Measurements from ENCODE around the gene CDX1. TPM values are rescaled to one million over a fixed set of nuclear protein-coding genes. Genes with fewer than 3 reads are reported as not detected.
A peak's percentile ranks its signal among the peaks of the same experiment; 100 is the strongest.

The CDX1 gene
- total RNA-seq, 1 donor from 2014 or later: not detected

DNA sequence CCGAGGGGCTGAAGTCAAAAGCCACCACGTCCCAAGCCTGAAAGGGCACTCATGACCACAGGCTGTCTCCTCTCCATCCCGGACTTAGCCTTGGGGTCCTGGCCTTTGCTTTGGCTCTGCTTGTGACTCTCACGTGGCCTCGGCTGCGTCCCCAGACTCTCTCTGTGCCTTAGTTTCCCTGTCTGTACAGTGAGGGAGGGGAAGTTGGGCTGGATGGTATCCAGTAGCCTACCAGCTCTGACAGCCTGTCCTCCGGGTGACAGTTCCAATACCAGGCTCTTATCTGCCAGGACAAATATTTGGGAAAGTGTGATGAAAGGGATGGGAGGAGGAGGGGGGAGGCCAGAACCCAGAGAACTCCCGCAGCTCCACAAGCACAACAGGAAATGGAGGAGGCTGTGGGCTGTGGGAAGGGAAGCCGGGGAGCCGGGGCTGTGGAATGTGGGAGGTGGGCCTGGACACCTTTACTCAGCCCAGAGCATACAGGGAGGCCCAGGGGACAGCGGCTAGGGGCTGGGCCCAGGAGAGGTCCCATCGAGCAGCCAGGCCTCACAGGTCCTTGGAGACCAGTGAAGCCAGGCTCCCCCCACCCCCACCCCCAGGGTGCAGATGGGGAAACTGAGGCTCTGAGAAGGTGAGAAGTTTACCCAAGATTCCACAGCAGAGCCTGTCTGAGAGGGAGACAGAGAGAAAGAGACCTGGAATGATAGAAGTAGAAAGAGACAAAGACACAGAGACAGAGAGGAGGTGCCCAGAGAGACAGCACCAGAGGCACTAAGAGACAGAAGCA is 29.2 kb upstream of the CDX1 start:
- H3K27me3 Mint-ChIP-seq (ENCODE audit: insufficient read depth, low read depth): peaks cover 12% of the 10 kb centered on the region
- H3K27ac ChIP-seq: no peak overlapping the region
- peaks cover 55% of the 10 kb centered on the region for H3K4me1 ChIP-seq

DNA sequence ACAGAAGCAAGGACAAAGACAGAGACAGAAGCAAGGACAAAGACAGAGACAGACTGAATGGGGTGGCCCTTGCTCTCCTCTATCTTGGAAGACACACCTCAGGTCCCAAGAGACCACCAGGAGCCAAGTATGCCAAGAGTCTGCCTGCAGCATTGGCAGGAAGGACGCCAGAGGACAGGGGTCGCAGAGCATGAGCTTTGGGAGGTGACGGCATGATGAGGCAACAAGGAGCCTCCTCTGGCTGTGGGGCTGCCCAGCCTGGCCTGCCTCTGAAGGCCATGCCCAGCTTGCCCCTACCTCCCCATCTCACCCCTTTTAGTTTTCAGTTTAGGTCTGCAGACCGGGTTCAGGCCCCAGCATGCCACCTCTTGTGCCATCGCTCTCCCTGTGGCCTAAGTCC is 28.6 kb upstream of the CDX1 start:
- Histone ChIP-seq H3K4me1 (peaks cover 55% of the 10 kb centered on the region), H4K20me1 (ENCODE audit: low read depth) (no peaks in the 10 kb centered on the region), H3K4me2 (peak overlapping the region; percentile 67), H3K9ac (no peak overlapping the region), H3K27ac (no peak overlapping the region), H3K9me3 (ENCODE audit: low read depth) (no peaks in the 10 kb centered on the region), H3K4me3 (no peak overlapping the region), H3K79me2 (ENCODE audit: low read depth) (no peaks in the 10 kb centered on the region), H3F3A (ENCODE audit: low read depth) (peaks cover 7% of the 10 kb centered on the region), H2AFZ (replicated peaks) (no peak overlapping the region), H3K36me3 (no peaks in the 10 kb centered on the region), H3K27me3 (no peaks in the 10 kb centered on the region)
- DNase-seq (ENCODE audit: low spot score): no peak
- TF ChIP-seq EZH2 (IDR thresholded peaks at IDR 0.05) (no peak), EZH2phosphoT487 (IDR thresholded peaks at IDR 0.05) (no peak)
- TF ChIP-seq, protein P1, sequence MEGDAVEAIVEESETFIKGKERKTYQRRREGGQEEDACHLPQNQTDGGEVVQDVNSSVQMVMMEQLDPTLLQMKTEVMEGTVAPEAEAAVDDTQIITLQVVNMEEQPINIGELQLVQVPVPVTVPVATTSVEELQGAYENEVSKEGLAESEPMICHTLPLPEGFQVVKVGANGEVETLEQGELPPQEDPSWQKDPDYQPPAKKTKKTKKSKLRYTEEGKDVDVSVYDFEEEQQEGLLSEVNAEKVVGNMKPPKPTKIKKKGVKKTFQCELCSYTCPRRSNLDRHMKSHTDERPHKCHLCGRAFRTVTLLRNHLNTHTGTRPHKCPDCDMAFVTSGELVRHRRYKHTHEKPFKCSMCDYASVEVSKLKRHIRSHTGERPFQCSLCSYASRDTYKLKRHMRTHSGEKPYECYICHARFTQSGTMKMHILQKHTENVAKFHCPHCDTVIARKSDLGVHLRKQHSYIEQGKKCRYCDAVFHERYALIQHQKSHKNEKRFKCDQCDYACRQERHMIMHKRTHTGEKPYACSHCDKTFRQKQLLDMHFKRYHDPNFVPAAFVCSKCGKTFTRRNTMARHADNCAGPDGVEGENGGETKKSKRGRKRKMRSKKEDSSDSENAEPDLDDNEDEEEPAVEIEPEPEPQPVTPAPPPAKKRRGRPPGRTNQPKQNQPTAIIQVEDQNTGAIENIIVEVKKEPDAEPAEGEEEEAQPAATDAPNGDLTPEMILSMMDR (IDR thresholded peaks at IDR 0.05): no peak
- Mint-ChIP-seq H3K4me1 (peaks cover 71% of the 10 kb centered on the region), H3K27ac (peak overlapping the region; percentile 91), H3K4me3 (peak overlapping the region; percentile 44), H3K36me3 (no peaks in the 10 kb centered on the region), H3K9me3 (no peaks in the 10 kb centered on the region), H3K27me3 (ENCODE audit: insufficient read depth, low read depth) (peaks cover 12% of the 10 kb centered on the region)

More for the DNA sequence above, 29.2 kb upstream of the CDX1 start:
- Histone ChIP-seq H3K79me2 (ENCODE audit: low read depth) (no peaks in the 10 kb centered on the region), H4K20me1 (ENCODE audit: low read depth) (no peaks in the 10 kb centered on the region), H3K4me3 (no peak overlapping the region), H3K4me2 (no peak overlapping the region), H3F3A (ENCODE audit: low read depth) (peaks cover 7% of the 10 kb centered on the region), H3K9me3 (ENCODE audit: low read depth) (no peaks in the 10 kb centered on the region), H3K27me3 (no peaks in the 10 kb centered on the region), H2AFZ (replicated peaks) (no peak overlapping the region), H3K36me3 (no peaks in the 10 kb centered on the region), H3K9ac (no peak overlapping the region)
- TF ChIP-seq, protein P1 (IDR thresholded peaks at IDR 0.05): no peak
- TF ChIP-seq EZH2 (IDR thresholded peaks at IDR 0.05) (no peak), EZH2phosphoT487 (IDR thresholded peaks at IDR 0.05) (no peak)
- Mint-ChIP-seq H3K4me3 (no peak overlapping the region), H3K27ac (peak overlapping the region; percentile 50), H3K9me3 (no peaks in the 10 kb centered on the region), H3K4me1 (peaks cover 67% of the 10 kb centered on the region), H3K36me3 (no peaks in the 10 kb centered on the region)
- no peak for DNase-seq (ENCODE audit: low spot score)

DNA sequence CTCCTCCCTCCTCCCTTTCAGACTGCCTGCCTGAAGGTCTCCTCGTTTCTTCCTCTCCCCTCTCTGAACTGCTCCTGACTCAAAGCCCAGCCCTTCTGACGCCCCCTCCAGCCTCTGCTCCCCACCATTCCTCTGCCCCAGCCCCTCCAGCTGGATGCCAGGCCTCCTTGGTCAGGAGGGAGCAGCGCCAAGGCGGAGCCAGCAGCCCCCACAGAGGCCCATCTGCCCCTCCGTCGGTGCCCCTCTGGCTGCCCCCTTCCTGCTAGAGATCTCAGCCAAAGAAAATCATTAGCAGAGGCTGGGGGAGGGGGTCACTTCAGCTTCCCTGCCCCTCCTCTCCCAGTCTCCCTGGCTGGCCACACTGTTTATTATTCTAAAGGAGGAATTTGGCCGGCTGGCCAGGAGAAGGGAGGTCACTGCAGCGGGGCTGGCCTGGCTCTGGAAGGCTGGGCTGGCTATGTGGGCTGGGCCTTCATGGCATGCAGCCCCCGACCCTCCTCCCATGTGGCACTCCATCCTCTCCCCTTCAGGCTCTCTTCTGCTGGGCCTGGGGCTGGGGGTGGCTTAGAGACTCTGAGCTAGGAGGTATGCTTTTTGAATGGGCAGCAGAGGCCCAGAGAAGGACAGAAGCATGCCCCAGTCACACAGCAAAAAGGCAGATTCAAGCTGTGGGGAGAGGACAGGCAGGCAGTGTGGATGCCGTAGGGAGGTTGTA is 27.9 kb upstream of the CDX1 start:
- peaks cover 55% of the 10 kb centered on the region for H3K4me1 ChIP-seq
- no peak overlapping the region for H3K27ac ChIP-seq
- H3K79me2 ChIP-seq (ENCODE audit: low read depth): no peaks in the 10 kb centered on the region
- peaks cover 7% of the 10 kb centered on the region for H3F3A ChIP-seq (ENCODE audit: low read depth)
- no peak overlapping the region for H3K4me3 ChIP-seq
- peak overlapping the region; percentile 67 for H3K4me2 ChIP-seq
- peaks cover 77% of the 10 kb centered on the region for H3K4me1 Mint-ChIP-seq
- peak overlapping the region; percentile 46 for H3K4me3 Mint-ChIP-seq
- no peak overlapping the region for H2AFZ ChIP-seq (replicated peaks)
- no peaks in the 10 kb centered on the region for H3K9me3 Mint-ChIP-seq
- H3K27me3 ChIP-seq: no peaks in the 10 kb centered on the region
- peaks cover 10% of the 10 kb centered on the region for H3K27me3 Mint-ChIP-seq (ENCODE audit: insufficient read depth, low read depth)
- H3K27ac Mint-ChIP-seq: peak overlapping the region; percentile 91
- H3K36me3 Mint-ChIP-seq: no peaks in the 10 kb centered on the region
- TF ChIP-seq, protein P1 (IDR thresholded peaks at IDR 0.05): no peak
- TF ChIP-seq EZH2phosphoT487 (IDR thresholded peaks at IDR 0.05) (no peak), EZH2 (IDR thresholded peaks at IDR 0.05) (no peak)
- no peaks in the 10 kb centered on the region for H3K36me3 ChIP-seq
- peak; percentile 89 for DNase-seq (ENCODE audit: low spot score)
- no peaks in the 10 kb centered on the region for H4K20me1 ChIP-seq (ENCODE audit: low read depth)
- no peak overlapping the region for H3K9ac ChIP-seq
- no peaks in the 10 kb centered on the region for H3K9me3 ChIP-seq (ENCODE audit: low read depth)

Measured in neural progenitor cell (in vitro differentiated cells).